GM19455 (cell line): Measurements from ENCODE around the gene CDK18.

Experiments
- ATAC-seq: cut with Tn5 transposase; IDR thresholded peaks from one replicate; pipeline ENCODE4 v1.9.1; 2021; ENCODE audit not compliant: unreplicated experiment

The CDK18 gene

DNA sequence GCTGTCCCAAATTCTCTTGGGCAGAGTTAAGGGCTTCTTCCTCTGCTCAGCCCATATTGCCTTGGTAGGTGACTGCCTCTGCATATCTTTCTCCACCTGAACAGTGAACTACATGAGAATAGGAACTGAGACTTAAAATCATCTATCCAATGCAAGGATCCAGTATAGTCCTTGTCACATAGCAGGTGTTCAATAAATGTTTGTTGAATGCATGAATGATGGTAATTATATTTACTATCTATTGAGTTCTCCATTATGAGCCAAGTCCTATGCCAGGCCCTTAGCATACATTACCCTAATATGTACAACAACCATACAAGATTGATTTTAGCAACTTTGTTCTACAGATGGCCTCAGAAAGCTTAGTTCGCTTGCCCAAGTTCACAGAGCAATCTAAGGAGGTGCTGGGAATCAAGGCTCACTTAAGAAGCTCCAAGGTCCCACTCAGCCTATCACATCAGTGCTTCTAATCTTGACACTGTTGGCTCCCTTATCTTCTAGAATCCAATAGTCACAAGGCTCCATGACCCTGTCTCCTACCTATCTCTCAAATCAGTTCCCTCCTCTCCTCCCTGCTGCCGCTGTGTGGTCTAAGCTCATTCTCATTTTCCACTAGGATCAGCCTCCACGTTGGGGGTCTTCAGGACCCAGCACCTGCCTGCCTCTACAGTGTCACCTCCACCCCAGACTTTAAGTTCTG is 2.2 kb upstream of the CDK18 start:
- no peak for ATAC-seq

DNA sequence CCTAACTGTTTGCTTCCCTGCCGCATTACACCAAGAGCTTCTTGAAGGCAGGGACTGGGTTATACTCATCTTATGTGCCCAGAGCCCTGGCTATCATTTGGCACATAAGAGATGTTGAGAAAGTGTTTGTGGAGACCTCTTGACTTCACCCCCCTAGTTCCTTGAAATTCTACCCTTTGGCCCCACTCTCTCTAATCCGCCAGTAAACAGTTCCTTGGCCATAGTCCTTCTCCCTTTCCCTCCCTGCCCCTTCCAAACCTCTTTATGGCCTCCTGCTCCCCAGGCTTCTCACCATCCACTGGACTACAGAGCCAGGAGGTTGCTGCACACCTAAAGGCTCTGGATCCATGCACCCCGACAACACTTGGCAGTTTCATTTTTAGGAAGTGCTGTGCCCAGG is 1.5 kb upstream of the CDK18 start:
- no peak for ATAC-seq

DNA sequence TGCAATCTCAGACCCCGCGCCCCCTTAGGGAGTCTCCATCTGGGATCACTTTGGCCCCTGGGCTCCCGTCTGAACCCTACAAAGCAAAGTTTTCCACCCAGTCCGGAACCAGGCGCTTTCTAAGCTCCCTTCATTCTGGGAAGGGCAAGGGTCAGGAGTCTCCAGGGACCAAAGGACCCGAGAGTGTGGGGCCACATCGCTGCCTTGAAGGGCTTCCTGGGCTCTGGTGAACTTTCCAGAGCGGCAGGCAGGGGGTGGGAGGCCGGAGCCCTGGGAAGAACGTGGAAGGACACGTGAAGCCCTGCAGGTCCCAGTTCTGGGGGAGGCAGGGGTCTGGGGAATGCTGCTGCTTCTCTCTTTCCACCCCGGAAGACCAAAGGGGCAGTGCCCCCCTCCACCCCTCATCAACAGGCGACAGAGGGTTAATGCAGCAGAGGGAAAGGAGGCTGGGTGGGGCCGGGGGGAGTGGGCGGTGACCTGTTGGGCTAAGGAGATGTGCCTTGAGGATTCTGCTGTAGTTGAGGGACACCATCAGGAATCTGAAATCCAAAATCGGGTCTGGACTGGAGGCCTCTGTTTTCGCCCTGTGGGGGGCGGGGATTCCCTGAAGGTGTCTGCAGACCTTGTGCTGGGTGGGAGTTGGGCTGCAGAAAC is 734 bp downstream of the CDK18 start:
- no peak for ATAC-seq

DNA sequence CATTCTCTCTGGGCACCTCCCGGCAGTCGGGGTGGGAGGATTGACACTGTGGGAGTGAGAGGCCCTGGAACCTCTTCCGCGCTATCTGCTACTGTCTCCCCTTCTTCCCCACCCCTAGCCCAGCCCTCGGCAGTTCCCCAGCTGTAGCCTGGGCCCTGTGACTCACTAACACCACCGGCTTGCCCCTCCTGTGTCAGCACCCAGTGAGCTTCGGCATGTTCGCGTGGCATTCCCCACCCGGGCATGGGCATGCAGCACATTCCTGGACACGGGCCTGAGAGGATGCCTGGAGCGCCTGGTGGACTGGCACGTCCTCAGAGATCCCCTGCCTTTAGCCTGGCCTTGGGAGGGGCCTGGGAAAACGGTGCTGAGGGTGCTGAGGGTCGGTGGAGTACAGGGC is 1.3 kb downstream of the CDK18 start:
- ATAC-seq: no peak

GRCh38 chr1:205506409-205507200 is 2.1 kb downstream of the CDK18 start:
- ATAC-seq: no peak

GRCh38 chr1:205508227-205508714 is 3.8 kb downstream of the CDK18 start:
- no peak for ATAC-seq

GRCh38 chr1:205510308-205510950 is 6.0 kb downstream of the CDK18 start:
- no peak for ATAC-seq

DNA sequence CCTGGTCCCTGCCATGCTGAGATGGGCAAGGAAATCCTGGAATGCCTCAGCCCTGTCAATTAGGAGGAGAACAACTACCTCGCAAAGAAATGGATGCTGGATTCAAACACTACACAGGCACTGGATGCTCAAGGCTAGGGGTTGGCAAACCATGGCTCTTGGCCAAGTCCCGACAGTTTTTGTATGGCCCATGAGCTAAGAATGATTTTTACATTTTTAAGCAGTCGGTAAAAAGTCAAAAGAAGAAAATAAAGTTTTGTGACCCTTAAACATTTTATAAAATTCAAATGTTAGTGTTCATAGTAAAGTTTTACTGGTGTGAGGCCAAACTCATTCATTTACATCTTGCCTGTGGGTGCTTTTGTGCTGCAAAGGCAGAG is 6.5 kb downstream of the CDK18 start:
- no peak for ATAC-seq

- no peak for ATAC-seq
Measured at GRCh38 chr1:205512059-205513045, 7.9 kb downstream of the CDK18 start.

DNA sequence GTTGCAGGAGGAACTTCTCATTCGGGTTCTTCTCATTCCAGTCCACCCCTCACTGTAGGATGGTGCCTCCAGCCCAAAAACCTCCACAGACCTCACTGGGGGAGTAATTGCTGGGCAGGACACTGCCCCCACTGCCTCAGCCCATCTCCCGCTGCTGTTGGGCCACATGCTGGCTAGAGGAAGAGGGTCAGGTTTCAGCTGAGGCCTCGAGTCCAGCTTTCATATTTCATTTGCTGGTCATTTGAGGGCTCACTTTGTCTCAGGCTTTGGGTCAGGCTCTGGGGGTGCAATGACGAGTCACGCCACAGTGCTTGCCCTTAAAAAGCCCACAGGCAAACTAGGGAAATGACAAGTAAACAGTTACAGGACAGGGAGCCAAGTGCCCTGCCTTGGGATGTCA is 9.3 kb downstream of the CDK18 start:
- no peak for ATAC-seq

DNA sequence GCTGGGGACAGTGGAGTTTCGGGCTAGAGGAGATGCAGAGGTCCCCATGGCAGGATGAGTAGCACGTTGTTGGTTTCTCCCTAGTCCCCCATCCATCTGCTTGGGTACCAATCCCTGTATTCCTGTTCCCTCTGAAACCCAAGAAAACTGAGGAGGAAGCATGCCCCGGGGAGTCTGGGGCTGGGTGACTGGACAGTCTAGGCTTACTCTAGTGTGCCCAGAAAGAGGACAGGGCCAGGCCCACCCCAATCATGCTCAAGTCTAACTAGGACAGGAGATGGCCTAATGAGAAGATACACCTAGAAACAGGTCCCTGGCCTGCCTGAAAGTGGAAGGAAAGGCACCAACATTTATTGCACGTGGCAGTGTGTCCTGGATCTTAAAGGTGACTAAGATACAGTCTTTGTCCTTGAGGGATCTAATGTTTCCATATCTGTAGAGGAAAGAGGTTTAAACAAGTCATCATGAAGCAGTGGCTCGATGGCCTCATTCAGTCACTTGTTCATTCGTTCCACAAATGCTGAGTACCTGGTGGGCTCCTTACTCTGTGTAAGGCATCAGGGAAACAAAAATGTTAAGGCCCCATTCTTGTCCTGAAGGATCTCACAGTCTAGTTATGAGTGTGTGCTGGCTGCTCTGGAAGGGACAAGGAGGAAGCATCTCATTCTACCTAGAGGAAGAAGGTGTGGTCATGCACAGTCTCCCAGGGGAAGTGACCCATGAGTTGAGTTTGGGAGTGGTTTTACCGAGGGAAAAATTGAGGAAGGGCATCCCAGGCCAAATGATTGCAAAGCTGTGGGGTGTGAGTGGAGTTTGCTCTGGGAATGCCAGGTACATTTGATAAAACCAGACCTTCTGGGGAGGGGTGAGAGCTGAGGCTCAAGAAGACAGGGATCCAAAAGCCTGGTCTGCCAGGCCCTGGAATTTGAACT is 10.0 kb downstream of the CDK18 start:
- no peak for ATAC-seq

DNA sequence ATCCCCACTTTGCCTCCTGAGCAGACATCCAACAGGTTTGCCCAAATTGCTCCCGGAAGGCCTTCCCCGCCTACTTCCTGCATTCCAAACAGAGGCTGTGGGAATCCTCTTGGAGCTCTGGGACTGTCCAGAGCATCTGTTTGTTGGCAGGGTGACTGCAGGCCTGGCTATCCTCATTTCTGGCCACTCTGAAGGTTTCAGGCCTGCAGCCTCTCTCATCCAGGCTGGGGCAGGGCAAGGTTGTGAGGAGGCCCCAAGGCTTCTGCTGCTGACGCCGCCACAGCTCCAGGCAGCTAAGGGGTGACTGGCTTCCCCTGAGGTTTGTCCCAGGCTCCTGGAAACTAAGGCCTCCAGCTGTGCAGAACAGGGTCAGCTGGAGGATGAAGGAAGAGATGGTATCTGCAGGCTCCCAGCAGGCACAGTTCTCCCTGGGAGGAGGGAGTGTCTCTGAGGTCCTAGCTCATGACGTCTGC is 11.3 kb downstream of the CDK18 start:
- no peak for ATAC-seq

DNA sequence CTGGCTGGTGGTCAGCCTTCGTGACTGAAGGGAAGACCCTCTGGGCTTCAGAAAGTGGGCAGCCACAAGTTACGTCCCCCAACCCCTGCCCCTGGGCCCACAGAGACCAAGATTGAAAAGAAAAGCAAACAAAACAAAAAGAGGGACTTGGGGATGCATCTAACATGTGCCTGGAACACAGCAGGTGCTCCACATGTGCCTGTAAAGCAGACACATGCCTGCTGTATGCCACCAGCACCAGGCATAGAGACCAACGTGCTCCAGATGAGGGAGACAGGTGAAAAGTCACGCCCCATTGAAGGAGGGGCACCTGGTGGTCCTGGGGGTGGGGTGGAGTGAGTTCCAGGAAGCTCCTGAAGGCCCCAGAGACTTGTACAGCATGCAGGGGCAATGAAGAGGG is 11.9 kb downstream of the CDK18 start:
- ATAC-seq: no peak

GRCh38 chr1:205517288-205517687 is 12.8 kb downstream of the CDK18 start:
- ATAC-seq: no peak

DNA sequence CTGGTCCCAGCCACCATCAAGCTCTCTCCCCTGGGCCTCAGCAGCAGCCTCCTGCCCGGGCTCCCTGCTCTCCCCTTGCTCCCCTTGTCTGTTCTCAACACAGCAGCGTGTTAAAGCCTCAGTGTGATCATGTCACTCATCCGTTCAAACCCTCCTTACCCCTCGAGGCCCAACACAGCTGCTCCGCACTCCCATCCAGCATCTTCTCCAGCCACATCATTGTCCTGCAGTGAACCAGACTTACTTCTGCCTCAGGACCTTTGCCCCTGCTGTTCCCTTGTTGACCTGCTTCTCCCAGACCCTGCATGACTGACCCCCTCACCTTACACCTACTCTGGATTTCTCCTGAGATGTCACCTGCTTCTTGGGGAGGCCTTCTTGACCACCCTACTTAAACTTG is 13.3 kb downstream of the CDK18 start:
- ATAC-seq: no peak

GRCh38 chr1:205518661-205519540 is 14.4 kb downstream of the CDK18 start:
- ATAC-seq: no peak

DNA sequence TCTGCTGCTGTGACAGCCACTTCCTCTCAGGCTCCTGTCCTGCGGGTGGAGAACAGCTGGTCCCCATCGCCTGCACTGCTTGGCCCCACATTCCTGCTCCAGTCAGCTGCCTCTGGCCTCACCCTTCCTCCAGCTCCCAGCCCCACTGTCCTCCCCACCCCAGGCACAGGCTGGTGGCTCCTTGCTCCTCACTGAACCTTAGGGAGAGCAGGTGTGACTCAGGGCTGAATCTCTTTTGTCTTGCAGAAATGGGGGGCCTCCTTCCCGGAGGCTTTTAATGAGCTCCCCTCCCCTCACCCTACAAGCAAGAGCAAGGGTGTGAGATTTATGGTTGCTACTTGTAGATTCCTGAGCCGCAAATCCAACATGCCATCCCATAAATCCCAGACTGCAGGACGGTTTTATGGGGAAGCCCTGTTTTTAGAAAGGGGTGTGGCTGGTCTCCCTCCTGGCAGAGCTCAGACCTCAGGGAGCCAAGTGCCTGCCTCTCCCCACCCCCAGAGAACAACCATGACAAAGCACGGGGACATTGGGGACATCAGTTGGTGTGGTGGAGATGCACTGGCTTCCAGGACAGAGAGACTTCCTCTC is 15.2 kb downstream of the CDK18 start:
- no peak for ATAC-seq

- no peak for ATAC-seq
Measured at GRCh38 chr1:205520709-205521108, 16.2 kb downstream of the CDK18 start.
